ENCODE measurements around the gene HAND2. TPM values are rescaled to one million over a fixed set of nuclear protein-coding genes. Genes with fewer than 3 reads are reported as not detected.

HAND2 gene
- total RNA-seq, 1 donor from 2014 or later: not detected

DNA sequence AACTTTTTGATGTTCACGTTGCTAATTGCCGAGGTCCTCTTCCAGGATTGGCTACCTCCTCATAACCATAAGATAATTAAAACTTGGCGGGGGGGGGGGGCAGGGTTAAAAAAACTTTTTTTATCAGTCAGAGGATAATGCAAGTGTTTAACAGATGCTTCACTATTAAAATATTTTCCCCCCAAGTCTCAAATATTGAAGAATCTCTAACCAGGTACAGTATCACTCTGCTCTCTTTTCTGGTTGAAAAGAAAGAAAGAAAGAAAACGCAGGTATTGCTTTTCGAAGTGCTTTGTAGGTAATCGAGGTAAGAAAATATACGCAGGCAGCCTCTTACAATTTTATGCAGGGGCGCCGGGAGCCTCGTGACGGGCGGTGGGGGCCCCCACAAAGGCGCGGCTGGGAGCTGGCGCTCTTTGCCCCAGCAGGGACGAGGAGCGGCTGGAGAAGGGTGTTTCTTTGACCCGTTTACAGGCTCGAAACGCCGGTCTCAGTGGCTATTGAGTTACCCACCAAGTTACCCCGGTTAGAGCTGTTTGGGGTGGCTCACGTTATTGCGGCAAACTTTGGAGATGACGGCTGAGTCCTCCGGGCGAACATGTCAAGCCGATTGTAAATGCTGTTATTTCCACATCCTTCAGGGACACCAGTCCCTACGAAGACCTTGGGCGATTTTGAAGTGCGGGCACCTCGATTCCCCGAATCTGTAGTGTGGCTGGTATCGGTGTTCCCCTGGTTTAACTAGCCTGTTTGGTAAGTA is 477 bp upstream of the HAND2 start:
- TF ChIP-seq CTCF (IDR thresholded peaks at IDR 0.05; ENCODE audit: insufficient read depth, low read depth, low read length): no peak
- no peak for TF ChIP-seq EZH2 (IDR thresholded peaks at IDR 0.05; ENCODE audit: insufficient read depth, low read length)
- no peaks in the 10 kb centered on the region for H3K79me2 ChIP-seq (ENCODE audit: insufficient read depth, low read length)
- no peaks in the 10 kb centered on the region for H3K36me3 ChIP-seq (ENCODE audit: insufficient read depth, low read length)
- peaks cover 4% of the 10 kb centered on the region for H3K4me1 ChIP-seq (ENCODE audit: insufficient read depth, low read length)
- DNase-seq (ENCODE audit: low read depth) (no peak), FAIRE-seq (no peak)
- peaks cover 92% of the 10 kb centered on the region for H3K27me3 ChIP-seq (ENCODE audit: insufficient read depth, low read length)
- H4K20me1 ChIP-seq (ENCODE audit: insufficient read depth, low read length): no peaks in the 10 kb centered on the region
- no peak overlapping the region for H2AFZ ChIP-seq (ENCODE audit: low read depth, low read length)
- no peak overlapping the region for H3K27ac ChIP-seq (ENCODE audit: low read depth, low read length)
- H3K27me3 Mint-ChIP-seq (ENCODE audit: low read depth, unreplicated experiment): peaks cover 88% of the 10 kb centered on the region
- H3K9me3 ChIP-seq (ENCODE audit: insufficient read depth, low read depth, low read length): peaks cover 11% of the 10 kb centered on the region
- peak overlapping the region; percentile 82 for H3K4me2 ChIP-seq (ENCODE audit: low read length)
- no peak overlapping the region for H3K4me3 Mint-ChIP-seq (ENCODE audit: unreplicated experiment)
- peak overlapping the region; percentile 84 for H3K27ac Mint-ChIP-seq (ENCODE audit: unreplicated experiment)
- H3K36me3 Mint-ChIP-seq (ENCODE audit: low read depth, unreplicated experiment): peaks cover 2% of the 10 kb centered on the region
- peaks cover 38% of the 10 kb centered on the region for H3K9me3 Mint-ChIP-seq (ENCODE audit: unreplicated experiment)
- peaks cover 3% of the 10 kb centered on the region for H3K4me1 Mint-ChIP-seq (ENCODE audit: low read depth, unreplicated experiment)
- no peak overlapping the region for H3K9ac ChIP-seq (ENCODE audit: low read length)
- no peak overlapping the region for H3K4me3 ChIP-seq (ENCODE audit: insufficient read depth, low read depth, low read length)

GRCh38 chr4:173528378-173529321 is 1.4 kb downstream of the HAND2 start:
- no peak overlapping the region for H3K4me2 ChIP-seq (ENCODE audit: low read length)
- Mint-ChIP-seq H3K4me3 (ENCODE audit: unreplicated experiment) (no peak overlapping the region), H3K4me1 (ENCODE audit: low read depth, unreplicated experiment) (peaks cover 3% of the 10 kb centered on the region), H3K36me3 (ENCODE audit: low read depth, unreplicated experiment) (peaks cover 2% of the 10 kb centered on the region), H3K9me3 (ENCODE audit: unreplicated experiment) (peaks cover 52% of the 10 kb centered on the region), H3K27ac (ENCODE audit: unreplicated experiment) (peak overlapping the region; percentile 53), H3K27me3 (ENCODE audit: low read depth, unreplicated experiment) (peaks cover 88% of the 10 kb centered on the region)
- no peaks in the 10 kb centered on the region for H3K79me2 ChIP-seq (ENCODE audit: insufficient read depth, low read length)
- no peak overlapping the region for H3K9ac ChIP-seq (ENCODE audit: low read length)
- FAIRE-seq: no peak
- H3K36me3 ChIP-seq (ENCODE audit: insufficient read depth, low read length): no peaks in the 10 kb centered on the region
- no peak for DNase-seq (ENCODE audit: low read depth)
- H2AFZ ChIP-seq (ENCODE audit: low read depth, low read length): no peak overlapping the region
- H3K27ac ChIP-seq (ENCODE audit: low read depth, low read length): no peak overlapping the region
- H3K9me3 ChIP-seq (ENCODE audit: insufficient read depth, low read depth, low read length): peaks cover 11% of the 10 kb centered on the region
- peaks cover 92% of the 10 kb centered on the region for H3K27me3 ChIP-seq (ENCODE audit: insufficient read depth, low read length)
- no peak overlapping the region for H3K4me3 ChIP-seq (ENCODE audit: insufficient read depth, low read depth, low read length)
- H3K4me1 ChIP-seq (ENCODE audit: insufficient read depth, low read length): peaks cover 4% of the 10 kb centered on the region
- H4K20me1 ChIP-seq (ENCODE audit: insufficient read depth, low read length): no peaks in the 10 kb centered on the region
- TF ChIP-seq EZH2 (IDR thresholded peaks at IDR 0.05; ENCODE audit: insufficient read depth, low read length) (peak; percentile 89), CTCF (IDR thresholded peaks at IDR 0.05; ENCODE audit: insufficient read depth, low read depth, low read length) (no peak)
